ENCODE results near the gene LRRN2.
"Not testable (repeated sequence)": the region's sequence is repeated elsewhere in the genome, so short reads cannot be mapped to it uniquely, and the experiment has no call there.

LRRN2 gene

GRCh38 chr1:204685236-204686006 lies at the start of gene LRRN2:
LRRN2 (minus strand) TSS chr1:204685738; CDS start chr1:204619992, 65,746 bp downstream.
- no peak for DNase-seq (ENCODE audit: low read depth)

- no peak for DNase-seq (ENCODE audit: low read depth)
Measured at GRCh38 chr1:204735042-204735441, 49.5 kb upstream of the LRRN2 start.

- DNase-seq (ENCODE audit: low read depth), result no peak
Measured at GRCh38 chr1:204733869-204734596, 48.5 kb upstream of the LRRN2 start.

GRCh38 chr1:204733289-204733688 lies 47.8 kb upstream of the LRRN2 start:
- DNase-seq (ENCODE audit: low read depth), result no peak

- no peak for DNase-seq (ENCODE audit: low read depth)
Measured at GRCh38 chr1:204731985-204732575, 46.5 kb upstream of the LRRN2 start.

GRCh38 chr1:204731509-204731908 lies 46.0 kb upstream of the LRRN2 start:
- DNase-seq (ENCODE audit: low read depth), result no peak

GRCh38 chr1:204730826-204731459 lies 45.4 kb upstream of the LRRN2 start:
- no peak for DNase-seq (ENCODE audit: low read depth)

- DNase-seq (ENCODE audit: low read depth), result no peak
Measured at GRCh38 chr1:204729516-204729915, 44.0 kb upstream of the LRRN2 start.

- DNase-seq (ENCODE audit: low read depth), result no peak
Measured at GRCh38 chr1:204728456-204728855, 42.9 kb upstream of the LRRN2 start.

- no peak for DNase-seq (ENCODE audit: low read depth)
Measured at GRCh38 chr1:204728045-204728444, 42.5 kb upstream of the LRRN2 start.

GRCh38 chr1:204727438-204727837 lies 41.9 kb upstream of the LRRN2 start:
- not testable (repeated sequence) for DNase-seq (ENCODE audit: low read depth)

GRCh38 chr1:204726478-204726877 lies 40.9 kb upstream of the LRRN2 start:
- DNase-seq (ENCODE audit: low read depth), result no peak

- no peak for DNase-seq (ENCODE audit: low read depth)
Measured at GRCh38 chr1:204725821-204726448, 40.4 kb upstream of the LRRN2 start.

- no peak for DNase-seq (ENCODE audit: low read depth)
Measured at GRCh38 chr1:204723131-204723787, 37.7 kb upstream of the LRRN2 start.

- DNase-seq (ENCODE audit: low read depth), result no peak
Measured at GRCh38 chr1:204721373-204722055, 36.0 kb upstream of the LRRN2 start.

- no peak for DNase-seq (ENCODE audit: low read depth)
Measured at GRCh38 chr1:204716660-204717059, 31.1 kb upstream of the LRRN2 start.

GRCh38 chr1:204714861-204715511 lies 29.4 kb upstream of the LRRN2 start:
- DNase-seq (ENCODE audit: low read depth), result no peak

- no peak for DNase-seq (ENCODE audit: low read depth)
Measured at GRCh38 chr1:204714194-204714860, 28.8 kb upstream of the LRRN2 start.

GRCh38 chr1:204713541-204713940 lies 28.0 kb upstream of the LRRN2 start:
- DNase-seq (ENCODE audit: low read depth), result no peak

Measured in stimulated activated CD8-positive, alpha-beta memory T cell treated with anti-CD3 and anti-CD28 coated beads, Interleukin-4, amount 100 ng/mL, for 24 hours (primary cell).